HEK293 (cell line): Measurements from ENCODE around the gene DNTTIP2.

Experiments
- CTCF ChIA-PET: fragments of 350-600 bp; formaldehyde crosslinking; extraction: SDS; loops from one replicate; lab custom pipeline; 2021; ENCODE audit warnings: antibody characterized with exemption; lab: Yijun Ruan, JAX
- POLR2A ChIA-PET: fragments of 300-600 bp; formaldehyde crosslinking; extraction: SDS; loops from one replicate; lab custom pipeline; 2020; ENCODE audit warnings: antibody characterized with exemption, inconsistent platforms; lab: Yijun Ruan, JAX
- H3K27ac ChIP-seq: fragments of 200-500 bp; sonication (Bioruptor generic); 2 replicates; pipeline ENCODE4 v1.5.1; 2014; ENCODE audit warnings: low read depth, low read length, control low read depth, inconsistent platforms; ENCODE audit errors: extremely low read depth
- H3K36me3 ChIP-seq, 2 experiments: fragments of 200-500 bp in 1 of 2; sonication (Bioruptor generic) in 1 of 2; 1 replicate in 1 of 2; 2 replicates in 1 of 2; pipeline ENCODE4 v1.5.1; 2014 to 2017; ENCODE audit warnings: inconsistent platforms in 2 of 2, low read length in 2 of 2; ENCODE audit not compliant: control insufficient read depth in 2 of 2, insufficient read depth in 1 of 2
- H3K4me1 ChIP-seq: fragments of 200-500 bp; sonication (Bioruptor generic); 2 replicates; pipeline ENCODE4 v1.5.1; 2014; ENCODE audit warnings: mild to moderate bottlenecking, low read length, inconsistent platforms; ENCODE audit not compliant: control insufficient read depth, insufficient read depth
- H3K4me3 ChIP-seq: 2 replicates; pipeline ENCODE4 v1.5.1; 2011; ENCODE audit warnings: low read depth, mild to moderate bottlenecking, control low read depth, low read length, moderate library complexity
- H3K9me3 ChIP-seq: fragments of 200-500 bp; sonication (Bioruptor generic); 2 replicates; pipeline ENCODE4 v1.5.1; 2014; ENCODE audit warnings: low read depth, low read length, inconsistent platforms; ENCODE audit not compliant: control insufficient read depth, insufficient read depth
- BCL11A ChIP-seq: fragments of 450-650 bp; formaldehyde crosslinking; IDR thresholded peaks from 2 replicates; pipeline ENCODE4 v1.5.1; 2016; ENCODE audit warnings: low read depth, missing biosample characterization, missing genetic modification characterization
- BCL11B ChIP-seq: fragments of 450-650 bp; formaldehyde crosslinking; IDR thresholded peaks from 2 replicates; pipeline ENCODE4 v1.5.1; 2016; ENCODE audit warnings: low read depth, missing biosample characterization, missing genetic modification characterization
- IKZF3 ChIP-seq: fragments of 450-650 bp; IDR thresholded peaks from 2 replicates; pipeline ENCODE4 v1.5.0; 2018; ENCODE audit warnings: missing biosample characterization, mild to moderate bottlenecking, missing genetic modification characterization, moderate library complexity
- OSR2 ChIP-seq: fragments of 450-650 bp; formaldehyde crosslinking; IDR thresholded peaks from 2 replicates; pipeline ENCODE4 v1.5.1; 2016; ENCODE audit warnings: missing biosample characterization, missing genetic modification characterization
- SCRT1 ChIP-seq: fragments of 450-650 bp; formaldehyde crosslinking; IDR thresholded peaks from 2 replicates; pipeline ENCODE4 v1.5.1; 2016; ENCODE audit warnings: missing biosample characterization, missing genetic modification characterization, borderline replicate concordance
- TCF7L2 ChIP-seq: IDR thresholded peaks from 2 replicates; pipeline ENCODE4 v1.6.1; 2011; ENCODE audit warnings: low read depth, mild to moderate bottlenecking, inconsistent platforms, low read length, moderate library complexity, borderline replicate concordance
- ZBTB1 ChIP-seq: fragments of 450-650 bp; formaldehyde crosslinking; IDR thresholded peaks from 2 replicates; pipeline ENCODE4 v1.5.1; 2016; ENCODE audit warnings: missing biosample characterization, missing genetic modification characterization
- ZBTB20 ChIP-seq: fragments of 450-650 bp; formaldehyde crosslinking; IDR thresholded peaks from 2 replicates; pipeline ENCODE4 v1.5.1; 2016; ENCODE audit warnings: missing biosample characterization, missing genetic modification characterization
- ZEB2 ChIP-seq: fragments of 450-650 bp; formaldehyde crosslinking; IDR thresholded peaks from 2 replicates; pipeline ENCODE4 v1.5.1; 2016; ENCODE audit warnings: missing biosample characterization, missing genetic modification characterization
- ZFHX2 ChIP-seq: fragments of 450-650 bp; formaldehyde crosslinking; conservative IDR thresholded peaks from 2 replicates; pipeline ENCODE4 v1.5.1; 2016; ENCODE audit warnings: missing biosample characterization, missing genetic modification characterization
- ZIC2 ChIP-seq: fragments of 450-650 bp; formaldehyde crosslinking; IDR thresholded peaks from 2 replicates; pipeline ENCODE4 v1.5.1; 2016; ENCODE audit warnings: missing biosample characterization, missing genetic modification characterization
- ZNF132 ChIP-seq: fragments of 450-650 bp; formaldehyde crosslinking; IDR thresholded peaks from 2 replicates; pipeline ENCODE4 v1.5.1; 2017; ENCODE audit warnings: missing biosample characterization, missing genetic modification characterization, borderline replicate concordance
- ZNF19 ChIP-seq: fragments of 450-650 bp; formaldehyde crosslinking; IDR thresholded peaks from 2 replicates; pipeline ENCODE4; 2016; ENCODE audit warnings: missing biosample characterization, missing genetic modification characterization, low read depth
- ZNF223 ChIP-seq: fragments of 450-650 bp; formaldehyde crosslinking; IDR thresholded peaks from 2 replicates; pipeline ENCODE4 v1.5.1; 2016; ENCODE audit warnings: missing biosample characterization, missing genetic modification characterization
- ZNF366 ChIP-seq: fragments of 450-650 bp; formaldehyde crosslinking; conservative IDR thresholded peaks from 2 replicates; pipeline ENCODE4 v1.5.1; 2016; ENCODE audit warnings: missing biosample characterization, missing genetic modification characterization
- ZNF391 ChIP-seq: fragments of 450-650 bp; formaldehyde crosslinking; IDR thresholded peaks from 2 replicates; pipeline ENCODE4 v1.5.1; 2016; ENCODE audit warnings: low read depth, missing biosample characterization, missing genetic modification characterization, borderline replicate concordance
- ZNF423 ChIP-seq: fragments of 450-650 bp; formaldehyde crosslinking; IDR thresholded peaks from 2 replicates; pipeline ENCODE4 v1.5.1; 2016; ENCODE audit warnings: missing biosample characterization, missing genetic modification characterization
- ZNF549 ChIP-seq: fragments of 450-650 bp; IDR thresholded peaks from 2 replicates; pipeline ENCODE4 v1.5.1; 2018; ENCODE audit warnings: missing biosample characterization, missing genetic modification characterization, mild to moderate bottlenecking, inconsistent platforms, moderate library complexity
- ZNF560 ChIP-seq: fragments of 450-650 bp; formaldehyde crosslinking; IDR thresholded peaks from 2 replicates; pipeline ENCODE4 v1.5.1; 2017; ENCODE audit warnings: missing biosample characterization, missing genetic modification characterization, borderline replicate concordance
- ZNF600 ChIP-seq: fragments of 450-650 bp; formaldehyde crosslinking; IDR thresholded peaks from 2 replicates; pipeline ENCODE4 v1.5.1; 2016; ENCODE audit warnings: missing biosample characterization, missing genetic modification characterization
- ZNF610 ChIP-seq: fragments of 450-650 bp; formaldehyde crosslinking; IDR thresholded peaks from 2 replicates; pipeline ENCODE4 v1.5.1; 2016; ENCODE audit warnings: missing biosample characterization, missing genetic modification characterization, borderline replicate concordance
- ZNF621 ChIP-seq: fragments of 450-650 bp; formaldehyde crosslinking; IDR thresholded peaks from 2 replicates; pipeline ENCODE4 v1.5.1; 2017; ENCODE audit warnings: missing biosample characterization, missing genetic modification characterization
- ZNF768 ChIP-seq: fragments of 450-650 bp; formaldehyde crosslinking; IDR thresholded peaks from 2 replicates; pipeline ENCODE4 v1.5.1; 2018; ENCODE audit warnings: missing biosample characterization, mild to moderate bottlenecking, missing genetic modification characterization
- ZNF830 ChIP-seq: fragments of 450-650 bp; IDR thresholded peaks from 2 replicates; pipeline ENCODE4 v1.5.0; 2018; ENCODE audit warnings: missing biosample characterization, missing genetic modification characterization, low read depth, mild to moderate bottlenecking, moderate library complexity
- ZNF837 ChIP-seq: fragments of 450-650 bp; formaldehyde crosslinking; IDR thresholded peaks from 2 replicates; pipeline ENCODE4 v1.5.1; 2016; ENCODE audit warnings: missing biosample characterization, missing genetic modification characterization
- ZNF843 ChIP-seq: fragments of 450-650 bp; formaldehyde crosslinking; IDR thresholded peaks from 2 replicates; pipeline ENCODE4 v1.5.1; 2016; ENCODE audit warnings: missing biosample characterization, missing genetic modification characterization
- ZSCAN16 ChIP-seq: fragments of 450-650 bp; formaldehyde crosslinking; IDR thresholded peaks from 2 replicates; pipeline ENCODE4 v1.5.1; 2016; ENCODE audit warnings: missing biosample characterization, missing genetic modification characterization
- TF ChIP-seq, protein P1 (sequence below): fragments of 450-650 bp; formaldehyde crosslinking; IDR thresholded peaks from 2 replicates; pipeline ENCODE4 v1.5.1; 2016; ENCODE audit warnings: missing biosample characterization, missing genetic modification characterization
- TF ChIP-seq, protein P2 (sequence below): fragments of 450-650 bp; formaldehyde crosslinking; IDR thresholded peaks from 2 replicates; pipeline ENCODE4 v1.5.1; 2016; ENCODE audit warnings: missing biosample characterization, missing genetic modification characterization
- TF ChIP-seq, protein P3 (sequence below): fragments of 450-650 bp; formaldehyde crosslinking; IDR thresholded peaks from 2 replicates; pipeline ENCODE4 v1.5.1; 2016; ENCODE audit warnings: missing biosample characterization, missing genetic modification characterization
- TF ChIP-seq, protein P4 (sequence below): fragments of 450-650 bp; formaldehyde crosslinking; IDR thresholded peaks from 2 replicates; pipeline ENCODE4 v1.5.1; 2017; ENCODE audit warnings: missing biosample characterization, missing genetic modification characterization

Gene DNTTIP2

DNA sequence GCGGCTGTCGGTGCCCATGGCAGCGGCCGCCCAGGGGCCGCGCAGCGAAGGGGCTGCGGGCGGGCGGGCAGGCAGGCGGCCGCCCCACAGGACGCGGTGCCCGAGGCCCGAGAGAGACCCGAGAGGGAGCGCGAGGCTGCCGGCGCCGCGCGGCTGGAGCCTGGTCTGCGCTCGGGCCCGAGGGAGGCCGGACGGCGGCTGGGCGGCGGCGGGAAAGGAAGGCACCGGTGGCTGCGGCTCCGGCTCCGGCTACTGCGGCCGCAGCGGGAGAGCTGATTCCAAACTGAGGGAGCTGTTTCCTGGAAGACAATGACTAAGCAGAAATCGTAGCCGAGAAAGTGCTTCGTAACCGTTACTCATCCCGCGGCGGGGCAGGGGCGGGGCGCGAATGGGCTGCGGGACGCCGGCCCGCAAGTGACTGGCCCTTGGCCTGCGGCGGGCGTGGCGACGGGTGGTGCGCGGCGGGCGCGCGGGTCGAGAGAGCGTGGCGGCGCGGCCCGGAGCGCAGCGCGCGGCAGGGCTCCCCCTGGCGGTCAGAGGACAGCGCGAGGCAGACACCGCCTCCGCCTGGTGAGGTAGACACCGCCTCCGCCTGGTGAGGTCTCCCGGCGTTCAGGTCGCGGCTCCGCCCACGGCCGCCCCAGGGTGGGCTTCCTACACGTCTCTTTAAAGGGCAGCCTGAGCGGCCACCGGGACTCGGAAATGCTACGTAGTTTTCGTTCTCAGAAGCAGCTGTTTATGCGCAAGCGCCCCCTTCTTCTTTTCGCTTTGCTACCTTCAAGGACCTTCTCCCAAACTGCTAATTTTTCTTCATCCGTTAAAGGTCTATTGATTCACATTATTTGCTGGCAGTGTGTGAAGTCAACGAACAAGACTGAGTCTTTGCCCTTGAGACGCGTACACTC is 30.4 kb upstream of the DNTTIP2 start, which contains the start of gene GCLM:
Gene GCLM, minus strand, starts transcription at position 285 of the 905 bp plus-strand sequence. Its CDS starts 267 bp downstream, at position 18.
- H3K4me1 ChIP-seq: peaks cover 18% of the 10 kb centered on the region
- POLR2A ChIA-PET: interaction anchor here (1.0 to 1.4 kb wide), 2 partner anchors 12 to 30 kb away, joined by 4 to 6 read pairs; partner anchors contain the start of gene DNTTIP2
- peak within 1 kb of the TSS; percentile 87 for H3K4me3 ChIP-seq
- H3K27ac ChIP-seq: peak within 1 kb of the TSS; percentile 93
- H3K36me3 ChIP-seq: no peaks in the 10 kb centered on the region
- CTCF ChIA-PET: interaction anchor here (0.6 to 2.2 kb wide), 35 partner anchors 10 to 897 kb away, joined by 3 to 20 read pairs (median 3); no protein-coding TSS in a partner anchor
- no peaks in the 10 kb centered on the region for H3K9me3 ChIP-seq
- TF ChIP-seq ZBTB20 (peak; percentile 35; the same call in 1 of the 2 replicates), ZNF560 (tag by site-specific recombination) (no peak), ZNF19 (tag by site-specific recombination) (no peak), BCL11A (tag by site-specific recombination) (no peak), BCL11B (no peak), ZNF223 (tag by site-specific recombination) (no peak), ZSCAN16 (tag by site-specific recombination) (no peak), ZNF621 (tag by site-specific recombination) (no peak), ZFHX2 (tag by site-specific recombination) (peak; percentile 98), TCF7L2 (no peak), IKZF3 (tag by site-specific recombination) (peak; percentile 88; the same call in 1 of the 2 replicates), SCRT1 (tag by site-specific recombination) (no peak), ZNF610 (peak; percentile 26; the same call in 1 of the 2 replicates), ZNF837 (no peak), ZNF423 (peak; percentile 96), ZNF843 (tag by site-specific recombination) (no peak), ZNF366 (tag by site-specific recombination) (no peak), ZEB2 (tag by site-specific recombination) (peak; percentile 88), ZBTB1 (tag by site-specific recombination) (no peak), ZNF132 (tag by site-specific recombination) (no peak), ZNF391 (tag by site-specific recombination) (no peak), ZNF549 (tag by site-specific recombination) (no peak), ZNF830 (tag by site-specific recombination) (no peak), ZNF600 (peak; percentile 79; the same call in 1 of the 2 replicates), OSR2 (tag by site-specific recombination) (peak; percentile 82; the same call in 1 of the 2 replicates), ZNF768 (tag by site-specific recombination) (no peak), ZIC2 (tag by site-specific recombination) (peak; percentile 65)
- TF ChIP-seq, protein P1, sequence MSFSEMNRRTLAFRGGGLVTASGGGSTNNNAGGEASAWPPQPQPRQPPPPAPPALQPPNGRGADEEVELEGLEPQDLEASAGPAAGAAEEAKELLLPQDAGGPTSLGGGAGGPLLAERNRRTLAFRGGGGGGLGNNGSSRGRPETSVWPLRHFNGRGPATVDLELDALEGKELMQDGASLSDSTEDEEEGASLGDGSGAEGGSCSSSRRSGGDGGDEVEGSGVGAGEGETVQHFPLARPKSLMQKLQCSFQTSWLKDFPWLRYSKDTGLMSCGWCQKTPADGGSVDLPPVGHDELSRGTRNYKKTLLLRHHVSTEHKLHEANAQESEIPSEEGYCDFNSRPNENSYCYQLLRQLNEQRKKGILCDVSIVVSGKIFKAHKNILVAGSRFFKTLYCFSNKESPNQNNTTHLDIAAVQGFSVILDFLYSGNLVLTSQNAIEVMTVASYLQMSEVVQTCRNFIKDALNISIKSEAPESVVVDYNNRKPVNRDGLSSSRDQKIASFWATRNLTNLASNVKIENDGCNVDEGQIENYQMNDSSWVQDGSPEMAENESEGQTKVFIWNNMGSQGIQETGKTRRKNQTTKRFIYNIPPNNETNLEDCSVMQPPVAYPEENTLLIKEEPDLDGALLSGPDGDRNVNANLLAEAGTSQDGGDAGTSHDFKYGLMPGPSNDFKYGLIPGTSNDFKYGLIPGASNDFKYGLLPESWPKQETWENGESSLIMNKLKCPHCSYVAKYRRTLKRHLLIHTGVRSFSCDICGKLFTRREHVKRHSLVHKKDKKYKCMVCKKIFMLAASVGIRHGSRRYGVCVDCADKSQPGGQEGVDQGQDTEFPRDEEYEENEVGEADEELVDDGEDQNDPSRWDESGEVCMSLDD (tag by site-specific recombination): no peak
- TF ChIP-seq, protein P2, sequence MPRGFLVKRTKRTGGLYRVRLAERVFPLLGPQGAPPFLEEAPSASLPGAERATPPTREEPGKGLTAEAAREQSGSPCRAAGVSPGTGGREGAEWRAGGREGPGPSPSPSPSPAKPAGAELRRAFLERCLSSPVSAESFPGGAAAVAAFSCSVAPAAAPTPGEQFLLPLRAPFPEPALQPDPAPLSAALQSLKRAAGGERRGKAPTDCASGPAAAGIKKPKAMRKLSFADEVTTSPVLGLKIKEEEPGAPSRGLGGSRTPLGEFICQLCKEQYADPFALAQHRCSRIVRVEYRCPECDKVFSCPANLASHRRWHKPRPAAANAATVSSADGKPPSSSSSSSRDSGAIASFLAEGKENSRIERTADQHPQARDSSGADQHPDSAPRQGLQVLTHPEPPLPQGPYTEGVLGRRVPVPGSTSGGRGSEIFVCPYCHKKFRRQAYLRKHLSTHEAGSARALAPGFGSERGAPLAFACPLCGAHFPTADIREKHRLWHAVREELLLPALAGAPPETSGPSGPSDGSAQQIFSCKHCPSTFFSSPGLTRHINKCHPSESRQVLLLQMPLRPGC (tag by site-specific recombination): no peak
- TF ChIP-seq, protein P3, sequence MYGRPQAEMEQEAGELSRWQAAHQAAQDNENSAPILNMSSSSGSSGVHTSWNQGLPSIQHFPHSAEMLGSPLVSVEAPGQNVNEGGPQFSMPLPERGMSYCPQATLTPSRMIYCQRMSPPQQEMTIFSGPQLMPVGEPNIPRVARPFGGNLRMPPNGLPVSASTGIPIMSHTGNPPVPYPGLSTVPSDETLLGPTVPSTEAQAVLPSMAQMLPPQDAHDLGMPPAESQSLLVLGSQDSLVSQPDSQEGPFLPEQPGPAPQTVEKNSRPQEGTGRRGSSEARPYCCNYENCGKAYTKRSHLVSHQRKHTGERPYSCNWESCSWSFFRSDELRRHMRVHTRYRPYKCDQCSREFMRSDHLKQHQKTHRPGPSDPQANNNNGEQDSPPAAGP (tag by site-specific recombination): no peak
- TF ChIP-seq, protein P4, sequence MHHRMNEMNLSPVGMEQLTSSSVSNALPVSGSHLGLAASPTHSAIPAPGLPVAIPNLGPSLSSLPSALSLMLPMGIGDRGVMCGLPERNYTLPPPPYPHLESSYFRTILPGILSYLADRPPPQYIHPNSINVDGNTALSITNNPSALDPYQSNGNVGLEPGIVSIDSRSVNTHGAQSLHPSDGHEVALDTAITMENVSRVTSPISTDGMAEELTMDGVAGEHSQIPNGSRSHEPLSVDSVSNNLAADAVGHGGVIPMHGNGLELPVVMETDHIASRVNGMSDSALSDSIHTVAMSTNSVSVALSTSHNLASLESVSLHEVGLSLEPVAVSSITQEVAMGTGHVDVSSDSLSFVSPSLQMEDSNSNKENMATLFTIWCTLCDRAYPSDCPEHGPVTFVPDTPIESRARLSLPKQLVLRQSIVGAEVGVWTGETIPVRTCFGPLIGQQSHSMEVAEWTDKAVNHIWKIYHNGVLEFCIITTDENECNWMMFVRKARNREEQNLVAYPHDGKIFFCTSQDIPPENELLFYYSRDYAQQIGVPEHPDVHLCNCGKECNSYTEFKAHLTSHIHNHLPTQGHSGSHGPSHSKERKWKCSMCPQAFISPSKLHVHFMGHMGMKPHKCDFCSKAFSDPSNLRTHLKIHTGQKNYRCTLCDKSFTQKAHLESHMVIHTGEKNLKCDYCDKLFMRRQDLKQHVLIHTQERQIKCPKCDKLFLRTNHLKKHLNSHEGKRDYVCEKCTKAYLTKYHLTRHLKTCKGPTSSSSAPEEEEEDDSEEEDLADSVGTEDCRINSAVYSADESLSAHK (tag by site-specific recombination): no peak
